Pons (tissue), 1 donor: ENCODE results near the gene ATP2A3.
A peak's percentile ranks its signal among the peaks of the same experiment; 100 is the strongest.

Experiments used
- DNase-seq: peaks from one replicate; pipeline ENCODE4 v3.0.0-alpha.2; 2016; ENCODE audit warnings: low spot score

The ATP2A3 gene

DNA sequence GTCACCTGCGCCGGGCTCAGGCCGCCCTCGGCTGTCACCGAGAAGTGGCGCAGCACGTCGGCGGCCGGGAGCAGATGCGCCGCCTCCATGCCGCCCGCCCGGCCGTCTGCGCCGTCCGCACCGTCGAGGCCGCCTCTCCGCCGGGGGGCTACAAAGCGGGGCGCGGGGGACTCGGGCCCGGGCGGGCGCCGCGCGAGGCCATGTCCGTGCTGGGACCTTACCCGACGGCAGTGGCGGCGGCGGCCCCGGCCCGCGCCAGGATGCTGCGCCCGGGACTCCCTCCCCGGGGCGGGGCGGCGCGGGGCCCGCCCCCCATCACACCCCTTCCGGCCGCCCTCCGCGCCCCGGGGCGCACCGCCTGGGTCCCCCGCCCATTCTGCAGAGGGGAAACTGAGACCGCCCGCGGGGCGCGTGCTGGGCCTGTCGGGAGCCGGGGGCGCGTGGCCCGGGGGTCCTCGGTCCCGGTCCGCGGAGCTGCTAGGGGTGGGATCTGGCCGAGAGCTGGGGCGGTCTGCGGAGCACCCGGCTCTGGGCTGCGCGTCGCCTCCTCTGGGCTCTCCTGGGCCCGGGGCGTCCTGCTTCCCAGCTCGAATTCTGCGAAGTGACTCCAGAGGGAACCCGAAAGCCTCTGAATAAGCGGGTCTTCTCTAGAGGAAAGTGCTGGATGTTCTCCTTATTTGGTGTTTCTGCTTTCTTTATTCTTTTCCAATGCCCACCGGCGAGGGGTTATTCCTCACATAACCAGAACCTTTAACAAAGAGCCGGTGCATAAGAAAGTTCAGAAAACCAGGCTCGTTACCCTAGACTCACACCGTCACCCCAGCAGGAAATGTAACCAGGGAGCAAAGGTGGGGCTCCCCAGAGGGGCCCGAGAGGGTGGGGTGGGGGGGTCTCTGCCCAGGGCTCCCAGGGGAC lies at the start of gene ATP2A3:
Gene ATP2A3, minus strand, starts transcription at position 235 of the 915 bp plus-strand sequence. Its CDS starts 146 bp downstream, at position 89.
- no peak for DNase-seq

DNA sequence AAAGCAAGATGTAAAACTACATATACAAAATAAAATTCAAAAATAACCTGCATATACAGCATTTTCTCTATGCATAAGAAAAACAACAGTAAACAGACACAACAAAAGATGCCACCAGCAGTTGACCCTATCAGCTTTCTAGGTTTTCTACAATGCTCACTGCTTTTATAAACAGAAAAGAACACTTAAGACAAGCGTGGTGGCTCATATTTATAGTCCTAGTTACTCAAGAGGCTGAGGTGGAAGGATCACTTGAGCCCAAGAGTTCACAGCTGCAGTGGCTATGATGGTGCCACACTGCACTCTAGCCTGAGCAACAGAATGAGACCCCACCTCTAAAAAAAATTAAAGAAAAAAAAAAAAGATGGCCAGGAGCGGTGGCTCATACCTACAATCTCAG lies 46.5 kb upstream of the ATP2A3 start:
- DNase-seq: no peak

DNA sequence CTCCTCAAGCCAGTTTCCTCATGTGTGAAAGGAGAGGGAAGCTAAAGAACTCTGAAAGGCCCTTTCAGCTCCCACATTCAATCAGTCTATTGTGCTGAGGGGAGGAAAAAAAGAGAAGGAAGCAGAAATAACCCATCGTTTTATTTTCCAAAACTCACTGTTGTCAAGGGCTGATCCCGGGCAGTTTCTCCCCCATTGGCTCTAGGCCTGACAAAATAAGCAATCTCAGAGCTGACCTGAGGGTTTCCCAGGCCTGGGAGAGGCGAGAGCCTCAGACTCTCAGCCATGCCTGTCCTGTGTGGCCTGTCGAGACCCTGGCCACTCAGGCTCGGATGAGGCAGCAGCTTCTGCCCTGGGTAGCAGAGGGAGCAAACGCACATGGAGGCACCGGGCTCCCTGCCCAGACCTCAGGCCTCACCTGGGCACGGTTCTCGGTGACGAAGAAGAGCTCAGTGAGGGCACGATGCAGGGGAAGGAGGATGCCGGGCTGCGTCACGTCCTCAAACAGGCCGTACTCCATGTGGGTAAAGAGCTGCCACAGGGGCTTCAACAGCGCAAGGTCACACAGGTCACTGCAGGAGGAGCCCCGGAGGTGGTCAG lies 45.0 kb upstream of the ATP2A3 start:
- peak; percentile 85 for DNase-seq

DNA sequence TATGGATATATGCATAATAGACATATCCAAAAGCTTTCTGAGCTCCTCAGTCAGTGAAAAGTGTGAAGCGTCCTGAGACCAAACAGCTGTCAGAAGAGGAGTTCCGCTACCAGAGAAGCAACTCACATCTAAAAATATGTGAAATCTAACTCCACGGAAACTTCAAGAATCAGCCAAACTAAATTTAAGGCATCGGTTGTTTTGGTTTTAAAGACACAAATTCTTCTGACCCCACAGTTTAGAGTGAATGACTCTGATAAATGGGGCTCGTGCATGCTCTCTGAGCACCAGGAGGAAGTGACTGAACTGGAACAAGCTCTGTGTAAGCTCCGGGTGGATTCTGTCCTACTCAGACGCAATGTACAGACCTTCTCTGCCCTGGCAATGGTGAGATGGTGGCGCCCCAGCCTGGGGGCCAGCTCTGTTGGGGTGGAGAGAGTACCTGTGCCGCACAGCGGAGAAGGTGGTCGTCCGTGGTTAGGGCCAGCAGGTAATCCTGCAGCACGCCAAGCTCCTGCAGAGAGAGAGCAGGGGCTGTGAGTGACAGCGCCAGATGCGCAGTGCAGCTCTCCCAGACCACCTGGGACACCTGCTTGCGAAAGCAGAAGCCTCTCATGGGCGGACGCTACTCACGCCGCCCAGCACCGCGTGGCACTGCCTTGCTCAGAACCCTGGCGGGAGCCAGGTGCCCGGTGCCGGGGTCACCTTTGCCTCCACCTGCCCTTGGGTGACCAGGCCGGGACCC lies 44.4 kb upstream of the ATP2A3 start:
- DNase-seq: no peak

DNA sequence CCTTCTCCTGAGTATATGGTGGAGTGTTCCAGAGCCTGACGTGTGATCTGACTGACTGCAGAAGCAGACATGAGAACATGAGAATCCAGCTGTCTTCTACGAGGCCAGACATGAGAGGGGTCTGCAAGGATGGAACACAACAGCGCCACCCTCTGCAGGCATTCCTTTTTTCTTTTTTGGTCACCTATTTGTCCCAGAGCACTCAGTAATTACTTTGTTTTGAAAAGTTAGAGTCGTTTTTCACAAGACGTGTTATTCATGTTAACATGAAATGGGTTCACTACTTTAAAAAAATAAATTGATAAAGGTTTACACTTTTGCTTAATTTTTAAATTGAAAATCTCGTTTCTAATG lies 43.8 kb upstream of the ATP2A3 start:
- no peak for DNase-seq

DNA sequence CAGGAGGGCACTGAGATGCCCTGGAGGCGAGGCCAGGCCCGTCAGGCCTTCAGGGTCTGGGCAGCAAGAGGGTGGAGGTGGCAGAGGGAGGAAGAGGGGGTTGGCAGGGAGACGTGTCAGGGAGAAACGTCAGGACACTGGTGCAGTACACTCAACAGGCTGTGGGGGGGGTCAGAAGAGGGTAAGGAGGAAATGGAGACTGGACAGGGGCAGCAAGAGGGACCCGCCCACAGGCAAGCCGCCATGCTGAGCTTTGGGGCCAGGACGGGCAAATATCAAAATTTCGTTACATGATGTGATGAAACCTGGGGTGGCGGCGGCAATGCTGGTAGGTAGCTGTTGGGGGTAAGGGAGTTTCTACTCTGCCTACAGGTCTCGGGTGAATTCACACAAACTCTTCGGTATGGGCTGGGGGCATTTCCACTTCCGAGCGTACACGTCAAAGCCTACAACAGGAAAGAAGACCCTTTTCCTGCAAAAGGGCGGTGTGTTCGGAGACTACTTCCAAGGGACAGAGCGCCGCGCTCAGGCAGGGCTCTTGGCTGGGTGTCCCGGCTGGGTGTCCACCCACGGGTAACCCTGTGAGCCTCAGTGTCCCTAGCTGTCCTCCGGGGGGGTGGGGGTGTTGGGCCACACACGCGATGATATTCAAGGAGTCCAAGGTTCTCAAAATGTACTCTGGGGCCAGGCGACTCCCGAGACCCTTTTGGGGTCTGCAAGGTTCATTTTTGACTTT lies 43.3 kb upstream of the ATP2A3 start:
- DNase-seq: no peak

DNA sequence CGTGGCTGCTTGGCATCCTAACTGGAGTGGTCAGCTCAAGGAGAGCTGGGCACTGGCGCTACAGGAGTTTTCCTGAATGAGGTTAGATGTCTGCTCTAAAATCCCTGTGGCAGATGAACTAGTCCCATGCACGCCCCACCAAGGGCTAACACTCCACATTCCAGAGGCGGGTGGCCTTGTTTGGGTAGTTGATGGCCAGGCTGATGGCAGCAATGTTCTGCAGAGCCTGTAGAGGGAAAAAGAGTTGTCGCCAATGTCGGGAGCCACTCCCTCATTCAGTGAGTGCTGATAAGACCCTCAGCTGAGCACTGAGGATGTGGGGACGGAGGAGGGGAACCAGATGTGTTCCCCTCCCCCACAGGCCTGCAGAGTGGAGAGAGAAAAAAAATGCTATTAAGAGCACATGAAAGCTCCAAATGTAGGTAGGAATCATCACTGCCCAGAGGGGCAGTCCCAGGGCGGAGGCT lies 42.5 kb upstream of the ATP2A3 start:
- DNase-seq: no peak

DNA sequence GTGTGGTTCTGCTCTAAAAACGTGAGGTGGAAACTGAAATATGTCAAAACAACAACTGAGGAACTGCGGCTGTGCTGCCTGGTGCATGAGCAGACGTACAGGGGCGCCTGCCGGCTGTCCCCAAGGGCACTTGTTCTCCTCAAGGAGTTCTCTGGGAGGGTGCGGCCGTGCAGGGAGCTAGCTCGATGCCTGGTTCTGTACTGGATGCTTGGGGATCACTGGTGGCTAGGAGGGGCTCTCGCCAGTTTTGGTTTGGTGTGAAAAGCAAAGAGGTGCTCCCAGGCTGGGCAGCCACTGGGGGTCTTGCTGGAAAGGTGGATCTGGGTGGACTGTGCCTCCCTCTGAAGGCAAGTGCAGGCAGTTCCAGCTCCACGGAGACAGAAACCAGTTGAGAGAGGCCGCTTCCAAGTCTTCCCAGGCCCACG lies 41.9 kb upstream of the ATP2A3 start:
- no peak for DNase-seq

DNA sequence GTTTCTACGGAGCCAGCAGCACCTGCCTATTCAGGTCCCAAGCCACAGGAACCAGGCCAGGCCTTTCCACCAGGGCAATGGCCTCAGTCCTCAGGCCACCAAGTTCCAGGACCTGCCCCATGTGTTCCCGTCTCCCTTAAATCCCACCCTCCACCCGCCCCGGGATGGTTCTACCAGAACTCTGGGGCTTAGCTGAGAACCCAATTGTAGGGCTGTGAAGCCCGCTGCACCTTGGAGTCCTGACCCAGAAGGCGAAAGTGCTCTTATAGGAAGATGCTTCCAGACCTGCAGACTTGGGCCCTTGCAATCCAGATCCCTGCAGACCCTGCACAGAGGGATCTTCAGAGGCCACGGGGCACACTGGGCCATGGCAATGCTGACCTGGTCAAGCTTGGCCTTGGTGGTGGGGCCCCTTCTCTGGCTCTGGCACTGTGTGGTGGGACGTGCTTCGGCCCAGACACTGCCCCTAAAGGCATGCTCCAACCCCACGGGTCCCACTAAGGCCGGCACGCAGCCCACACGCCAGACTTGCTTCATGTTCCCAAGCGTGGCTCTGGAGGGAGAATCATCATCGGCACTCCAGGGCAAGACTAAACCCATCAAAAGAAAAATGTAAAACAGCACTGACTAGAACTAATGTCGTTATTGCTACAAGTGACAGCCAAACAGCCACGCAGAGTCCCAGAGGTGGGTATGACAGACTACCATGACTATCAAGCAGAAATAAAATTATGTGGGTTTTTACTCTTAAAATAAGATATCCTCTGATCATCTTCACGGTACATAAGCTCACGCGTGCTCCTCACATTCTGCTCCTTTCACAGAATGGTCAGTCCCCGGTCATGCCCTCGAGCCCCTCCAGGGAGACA lies 41.3 kb upstream of the ATP2A3 start:
- DNase-seq: no peak

DNA sequence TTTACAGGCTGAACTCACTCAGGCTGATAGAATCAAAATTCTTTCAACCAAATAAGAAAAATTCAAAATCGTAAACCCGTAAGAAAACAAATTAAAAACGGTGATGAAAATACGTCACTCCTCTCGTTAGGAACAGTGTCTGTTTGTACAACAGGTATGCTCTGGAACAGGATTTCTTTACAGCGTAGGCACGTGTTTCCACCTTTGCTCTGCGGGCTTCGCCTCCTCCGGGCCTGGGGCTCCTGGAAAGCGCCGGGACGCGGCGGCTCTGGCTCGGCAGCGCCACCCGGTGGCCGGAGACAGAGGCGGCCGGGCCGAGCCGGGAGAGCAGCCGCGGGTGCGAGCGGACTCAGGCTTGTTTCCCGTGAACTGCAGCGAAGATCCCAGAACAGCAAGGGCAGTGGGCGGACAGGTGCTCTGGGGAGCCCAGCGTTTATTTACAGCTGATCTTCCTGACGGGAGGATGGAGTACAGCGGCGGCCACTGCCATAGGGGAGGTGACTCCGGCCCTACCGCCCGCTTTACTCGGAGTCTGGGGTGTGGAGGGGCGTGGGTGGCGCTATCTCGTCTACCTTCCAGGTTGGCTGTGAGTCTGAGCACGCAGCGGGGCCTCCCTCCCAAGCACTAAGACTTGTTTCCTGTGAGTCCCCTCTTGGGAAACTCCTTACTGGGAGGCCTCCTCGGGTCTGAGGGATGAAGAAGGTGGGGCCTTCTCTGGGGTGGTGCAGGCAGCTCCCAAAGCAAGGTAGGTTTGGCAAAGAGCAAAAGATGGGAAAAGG lies 40.5 kb upstream of the ATP2A3 start:
- DNase-seq: no peak

DNA sequence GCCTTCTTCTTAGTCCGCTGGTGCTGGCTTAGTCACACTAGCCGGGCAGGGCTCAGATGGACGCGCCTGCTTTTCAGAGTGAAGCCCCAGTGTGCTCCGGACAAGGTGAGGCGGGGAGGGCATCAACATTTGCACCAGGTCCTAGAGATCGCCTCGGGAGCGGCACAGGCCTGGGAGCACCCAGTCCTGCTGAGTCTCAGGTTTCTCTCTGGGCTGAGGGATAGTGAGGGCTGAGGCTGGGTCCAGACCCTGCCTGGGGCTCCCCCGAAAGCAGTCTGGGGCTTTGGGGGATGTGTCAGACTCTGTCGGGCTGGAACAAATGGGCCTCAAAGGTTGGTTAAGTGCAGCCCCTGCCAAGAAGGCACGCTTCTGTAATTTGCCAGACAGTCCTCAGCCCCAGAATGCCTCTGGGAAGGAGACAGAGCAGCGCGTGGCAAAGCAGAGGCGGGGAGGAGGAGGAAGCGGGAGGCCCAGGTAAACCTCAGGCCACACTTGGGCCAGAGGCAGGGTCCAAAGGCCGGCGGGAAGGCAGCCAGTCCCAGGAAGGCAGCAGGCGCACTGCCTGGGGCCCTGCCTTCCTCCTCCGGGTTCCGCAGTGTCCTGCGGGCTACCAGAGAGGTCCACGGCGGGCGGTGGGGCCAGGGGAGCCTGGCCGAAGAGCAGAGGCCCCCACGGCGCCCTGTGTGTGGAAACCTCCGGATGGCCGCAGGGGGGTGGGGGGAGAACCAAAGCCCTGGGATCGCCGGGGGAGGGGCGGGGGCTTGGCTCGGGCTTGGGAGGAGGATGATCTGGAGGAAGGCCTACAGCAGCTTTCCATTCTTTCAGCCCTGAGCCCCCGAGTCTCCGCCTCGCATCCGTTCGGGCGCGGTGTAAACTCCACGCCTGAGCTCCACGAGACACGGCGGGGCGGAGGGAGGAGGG lies 39.5 kb upstream of the ATP2A3 start:
- no peak for DNase-seq

DNA sequence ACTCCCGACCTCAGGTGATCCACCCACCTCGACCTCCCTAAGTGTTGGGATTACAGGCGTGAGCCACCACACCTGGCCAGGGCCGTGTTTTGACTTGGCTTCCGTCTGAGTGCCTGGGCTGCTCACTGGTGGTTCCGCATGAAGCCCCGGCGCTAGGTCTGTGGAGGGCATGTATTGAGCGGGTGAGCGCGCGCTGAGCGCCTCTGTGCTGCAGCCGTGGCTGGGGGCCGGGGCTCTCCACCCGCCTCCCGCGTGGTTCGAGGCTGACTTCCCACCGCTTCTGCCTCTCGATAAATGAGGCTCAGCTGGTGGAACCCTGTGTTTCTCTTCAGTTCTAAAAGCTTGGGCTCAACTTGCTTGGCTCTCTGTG lies 38.9 kb upstream of the ATP2A3 start:
- no peak for DNase-seq

DNA sequence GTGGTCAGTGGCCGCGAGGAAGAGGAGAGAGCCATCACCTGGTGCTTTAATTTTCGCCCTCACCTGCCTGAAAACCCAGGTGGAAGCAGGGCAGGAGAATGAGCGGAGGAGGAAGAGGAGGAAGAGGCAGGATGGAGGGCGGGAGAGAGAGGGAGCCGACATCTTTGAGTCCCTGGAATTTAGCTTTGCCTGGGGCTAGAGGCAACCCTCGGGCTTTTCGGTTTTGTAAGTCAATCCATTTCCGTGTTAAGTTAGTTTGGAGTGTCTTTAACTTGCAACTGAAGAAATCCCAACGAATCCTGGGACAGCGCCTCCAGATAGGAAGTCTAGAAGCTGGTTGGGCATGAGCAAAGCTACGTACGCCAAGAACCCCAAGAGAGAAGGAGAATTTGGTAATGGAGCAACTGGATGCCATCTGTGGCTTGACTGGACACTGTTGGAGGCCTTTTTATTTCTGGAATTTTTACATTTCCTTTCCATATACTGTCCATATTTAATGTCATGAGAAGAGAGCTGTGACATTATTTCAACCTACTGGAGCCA lies 36.9 kb upstream of the ATP2A3 start:
- no peak for DNase-seq

DNA sequence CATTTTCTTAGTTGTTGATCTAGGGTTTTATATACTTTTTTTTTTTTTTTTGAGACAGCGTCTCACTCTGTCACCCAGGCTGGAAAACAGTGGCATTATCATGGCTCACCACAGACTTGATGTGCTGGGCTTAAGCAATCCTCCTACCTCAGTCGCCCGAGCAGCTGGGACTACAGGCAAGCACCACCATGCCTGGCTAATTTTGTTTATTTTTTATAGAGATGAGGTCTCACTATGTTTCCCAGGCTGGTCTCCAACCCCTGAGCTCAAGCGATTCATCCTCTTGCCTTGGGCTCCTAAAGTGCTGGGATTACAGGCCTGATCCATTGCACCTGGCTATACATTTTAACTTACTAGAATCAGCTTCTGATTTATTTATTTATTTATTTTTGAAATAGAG lies 34.2 kb upstream of the ATP2A3 start:
- no peak for DNase-seq

DNA sequence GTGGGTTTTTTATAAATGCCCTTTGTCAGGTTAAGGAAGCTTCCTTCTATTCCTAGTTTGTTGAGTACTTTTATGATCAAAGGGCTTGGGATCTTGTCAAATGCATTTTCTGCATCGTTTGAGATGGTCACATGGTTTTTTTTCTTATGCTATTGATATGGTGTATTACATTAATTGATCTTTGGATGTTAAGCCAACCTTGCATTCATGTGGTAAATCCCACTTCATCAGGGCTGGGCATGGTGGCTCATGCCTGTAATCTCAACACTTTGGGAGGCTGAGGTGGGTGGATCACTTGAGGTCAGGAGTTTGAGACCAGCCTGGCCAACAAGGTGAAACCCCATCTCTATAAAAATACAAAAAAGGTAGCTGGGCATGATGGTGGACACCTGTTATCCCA lies 30.8 kb upstream of the ATP2A3 start:
- DNase-seq: no peak

DNA sequence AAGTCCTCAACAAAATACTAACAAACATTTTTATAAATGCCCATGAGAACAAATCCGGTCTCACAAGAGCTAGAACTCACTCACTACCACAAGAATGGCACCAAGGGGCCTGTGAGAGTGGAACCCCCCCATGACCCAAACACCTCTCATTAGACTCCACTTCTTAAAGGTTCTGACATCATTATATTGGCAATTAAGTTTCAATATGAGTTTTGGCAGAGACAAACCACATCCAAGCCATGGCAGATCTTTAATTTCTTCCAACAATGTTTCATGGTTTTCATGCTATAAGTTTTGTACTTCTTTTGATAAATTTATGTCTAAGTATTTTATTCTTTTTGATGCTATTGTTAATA lies 30.0 kb upstream of the ATP2A3 start:
- DNase-seq: no peak

DNA sequence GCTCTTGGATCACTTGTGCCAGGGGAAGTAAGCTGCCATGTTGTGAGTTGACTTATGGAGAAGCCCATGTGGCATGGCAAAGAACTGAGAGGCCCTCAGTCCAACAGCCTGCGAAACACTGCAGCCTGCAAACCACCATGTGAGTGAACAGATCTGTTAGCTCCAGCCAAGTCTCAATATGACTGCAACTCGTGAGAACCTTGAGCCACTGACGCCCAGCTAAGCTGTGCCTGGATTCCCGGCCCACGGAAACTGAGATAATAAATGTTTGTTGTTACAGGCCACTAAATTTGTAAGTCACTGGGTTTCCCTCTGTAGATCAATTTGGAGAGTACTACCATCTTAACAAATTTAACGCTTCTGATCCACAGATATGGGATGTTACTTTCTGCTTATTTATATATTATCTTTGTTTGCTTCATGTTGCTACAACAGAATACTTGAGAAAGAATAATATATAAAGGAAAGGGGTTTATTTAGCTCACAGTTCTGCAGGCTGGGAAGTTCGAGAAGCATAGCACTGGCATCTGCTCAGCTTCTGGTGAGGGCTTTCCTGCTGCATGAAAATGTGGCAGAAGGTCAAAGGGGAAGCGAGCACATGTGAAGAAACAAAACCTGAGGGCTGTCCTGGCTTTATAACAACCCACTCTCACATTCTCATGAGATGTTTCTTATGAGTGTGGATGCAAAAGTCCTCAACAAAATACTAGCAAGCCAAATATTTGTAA lies 29.4 kb upstream of the ATP2A3 start:
- no peak for DNase-seq

DNA sequence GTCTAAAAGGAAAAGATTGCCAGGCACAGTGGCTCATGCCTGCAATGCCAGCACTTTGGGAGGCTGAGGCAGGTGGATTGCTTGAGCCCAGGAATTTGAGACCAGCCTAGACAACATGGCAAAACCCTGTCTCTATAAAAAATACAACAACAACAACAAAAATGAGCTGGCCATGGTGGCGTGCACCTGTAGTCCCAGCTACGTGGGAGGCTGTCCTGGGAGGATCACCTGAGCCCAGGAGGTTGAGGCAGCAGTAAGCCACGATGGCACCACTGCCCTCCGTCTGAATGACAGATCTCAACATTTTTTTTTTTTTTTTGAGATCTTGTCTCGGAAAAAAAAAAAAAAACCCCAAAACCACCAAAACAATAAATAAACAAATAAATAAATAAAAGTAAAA lies 28.1 kb upstream of the ATP2A3 start:
- no peak for DNase-seq
